Activated T-helper 1 cell treated with anti-CD3 and anti-CD28 coated beads, Interleukin-12 subunit alpha, Interleukin-12 subunit beta, Interleukin-2, Interleukin-4 antibody, amounts not matched to agents 30 ng/mL and 10 ng/mL and 1 ng/mL, durations not matched to agents 14 hours and 24 hours and 36 hours (primary cell): Measurements from ENCODE around the gene ZFP62. TPM values are rescaled to one million over a fixed set of nuclear protein-coding genes. Genes with fewer than 3 reads are reported as not detected.

ENCODE experiments used
- DNase-seq: peaks from one replicate; pipeline ENCODE4 v3.0.0; 2021; ENCODE audit warnings: low spot score
- H3K27ac Mint-ChIP-seq: one replicate; pipeline ENCODE4 v1.8.0; 2021; ENCODE audit warnings: mild to moderate bottlenecking, mixed read lengths
- H3K27me3 Mint-ChIP-seq: one replicate; pipeline ENCODE4 v1.8.0; 2022; ENCODE audit warnings: mild to moderate bottlenecking, moderate library complexity, mixed read lengths; ENCODE audit not compliant: insufficient read depth
- H3K36me3 Mint-ChIP-seq: one replicate; pipeline ENCODE4 v1.8.0; 2021; ENCODE audit warnings: low read depth, mixed read lengths
- H3K4me1 Mint-ChIP-seq: one replicate; pipeline ENCODE4 v1.8.0; 2021; ENCODE audit warnings: low read depth, mixed read lengths
- H3K4me3 Mint-ChIP-seq: one replicate; pipeline ENCODE4 v1.8.0; 2021; ENCODE audit warnings: mild to moderate bottlenecking, moderate library complexity, mixed read lengths
- H3K9me3 Mint-ChIP-seq: one replicate; pipeline ENCODE4 v1.8.0; 2021; ENCODE audit warnings: mixed read lengths
- intact Hi-C: fragments of 100-400 bp; cut with micrococcal nuclease; formaldehyde crosslinking; loops from one replicate; pipeline ENCODE4 v1.15.1; 2024
- total RNA-seq: library from RNA; stranded (reverse); gene quantifications from 2 replicates; pipeline ENCODE4 v1.2.3, GENCODE V29; 2022

ZFP62 gene
- total RNA-seq, 1 donor from 2014 or later = 28.5 TPM

- intact Hi-C loops = loop anchor here (1.0 to 10.0 kb wide), 9 partner anchors 7 to 517 kb away; partner anchors contain the start of genes MAPK9, MGAT1, RACK1 and TRIM41
- Mint-ChIP-seq H3K27ac (peak overlapping the region; percentile 99), H3K36me3 (peaks cover 21% of the 10 kb centered on the region), H3K4me3 (peak overlapping the region; percentile 84), H3K4me1 (peaks cover 81% of the 10 kb centered on the region), H3K27me3 (no peaks in the 10 kb centered on the region), H3K9me3 (no peaks in the 10 kb centered on the region)
- peak; percentile 89 for DNase-seq
Observed at GRCh38 chr5:180809403-180810209, 51.5 kb downstream of the ZFP62 start.

- H3K9me3 Mint-ChIP-seq = no peaks in the 10 kb centered on the region
- H3K4me1 Mint-ChIP-seq = peaks cover 81% of the 10 kb centered on the region
- H3K27ac Mint-ChIP-seq = peak overlapping the region; percentile 99
- intact Hi-C loops = loop anchor here (5.0 to 10.0 kb wide), 2 partner anchors 376 to 434 kb away; partner anchors contain the start of gene RACK1
- no peaks in the 10 kb centered on the region for H3K27me3 Mint-ChIP-seq
- H3K4me3 Mint-ChIP-seq = peak overlapping the region; percentile 84
- DNase-seq = no peak
- H3K36me3 Mint-ChIP-seq = peaks cover 21% of the 10 kb centered on the region
Observed at GRCh38 chr5:180808461-180809000, 52.5 kb downstream of the ZFP62 start.

GRCh38 chr5:180807654-180808414 is 53.2 kb downstream of the ZFP62 start:
- intact Hi-C loops = loop anchor here (5.0 to 10.0 kb wide), 2 partner anchors 377 to 434 kb away; partner anchors contain the start of gene RACK1
- peaks cover 74% of the 10 kb centered on the region for H3K4me1 Mint-ChIP-seq
- H3K36me3 Mint-ChIP-seq = peaks cover 21% of the 10 kb centered on the region
- peak overlapping the region; percentile 84 for H3K4me3 Mint-ChIP-seq
- peak overlapping the region; percentile 99 for H3K27ac Mint-ChIP-seq
- H3K9me3 Mint-ChIP-seq = no peaks in the 10 kb centered on the region
- DNase-seq = no peak
- no peaks in the 10 kb centered on the region for H3K27me3 Mint-ChIP-seq

- Mint-ChIP-seq H3K27ac (peak overlapping the region; percentile 99), H3K9me3 (no peaks in the 10 kb centered on the region), H3K4me1 (peaks cover 71% of the 10 kb centered on the region), H3K27me3 (no peaks in the 10 kb centered on the region), H3K36me3 (peaks cover 21% of the 10 kb centered on the region), H3K4me3 (peak overlapping the region; percentile 84)
- DNase-seq = no peak
- intact Hi-C loops = loop anchor here (5.0 to 10.0 kb wide), 2 partner anchors 378 to 435 kb away; partner anchors contain the start of gene RACK1
Observed at GRCh38 chr5:180807046-180807445, 54.0 kb downstream of the ZFP62 start.

GRCh38 chr5:180806351-180807011 is 54.6 kb downstream of the ZFP62 start:
- peak overlapping the region; percentile 84 for H3K4me3 Mint-ChIP-seq
- intact Hi-C loops = loop anchor here (5.0 to 10.0 kb wide), 2 partner anchors 378 to 436 kb away; partner anchors contain the start of gene RACK1
- peaks cover 25% of the 10 kb centered on the region for H3K36me3 Mint-ChIP-seq
- H3K27ac Mint-ChIP-seq = peak overlapping the region; percentile 99
- DNase-seq = no peak
- H3K27me3 Mint-ChIP-seq = no peaks in the 10 kb centered on the region
- H3K4me1 Mint-ChIP-seq = peaks cover 70% of the 10 kb centered on the region
- H3K9me3 Mint-ChIP-seq = no peaks in the 10 kb centered on the region

- no peaks in the 10 kb centered on the region for H3K9me3 Mint-ChIP-seq
- intact Hi-C loops = loop anchor here (1.0 to 10.0 kb wide), 3 partner anchors 56 to 381 kb away; no protein-coding TSS in a partner anchor
- peak overlapping the region; percentile 96 for H3K27ac Mint-ChIP-seq
- H3K36me3 Mint-ChIP-seq = peaks cover 38% of the 10 kb centered on the region
- no peaks in the 10 kb centered on the region for H3K27me3 Mint-ChIP-seq
- peak overlapping the region; percentile 84 for H3K4me3 Mint-ChIP-seq
- peaks cover 82% of the 10 kb centered on the region for H3K4me1 Mint-ChIP-seq
- DNase-seq = no peak
Observed at GRCh38 chr5:180804129-180804618, 56.9 kb downstream of the ZFP62 start.

- intact Hi-C loops = loop anchor here (1.0 to 10.0 kb wide), 6 partner anchors 19 to 381 kb away; partner anchors contain the start of gene CNOT6
Observed at GRCh38 chr5:180803181-180804128, 57.6 kb downstream of the ZFP62 start.

GRCh38 chr5:180802325-180803180 is 58.5 kb downstream of the ZFP62 start, which contains the start of gene MGAT1:
MGAT1 (minus strand) TSS chr5:180802806; CDS start chr5:180792971, 9,835 bp downstream.
- Mint-ChIP-seq H3K36me3 (peaks cover 44% of the 10 kb centered on the region), H3K4me1 (peaks cover 82% of the 10 kb centered on the region), H3K9me3 (no peaks in the 10 kb centered on the region), H3K27ac (peak within 1 kb of the TSS; percentile 96), H3K4me3 (peak within 1 kb of the TSS; percentile 94), H3K27me3 (no peaks in the 10 kb centered on the region)
- intact Hi-C loops = loop anchor here (1.0 to 10.0 kb wide), 6 partner anchors 8 to 382 kb away; partner anchors contain the start of gene CNOT6
- DNase-seq = peak; percentile 72

More at GRCh38 chr5:180803181-180804128, 57.6 kb downstream of the ZFP62 start:
- peak; percentile 88 for DNase-seq
- Mint-ChIP-seq H3K4me3 (peak overlapping the region; percentile 84), H3K4me1 (peaks cover 82% of the 10 kb centered on the region), H3K27ac (peak overlapping the region; percentile 96), H3K36me3 (peaks cover 42% of the 10 kb centered on the region), H3K27me3 (no peaks in the 10 kb centered on the region), H3K9me3 (no peaks in the 10 kb centered on the region)

GRCh38 chr5:180801596-180802324 is 59.3 kb downstream of the ZFP62 start:
- H3K4me3 Mint-ChIP-seq = peak overlapping the region; percentile 94
- DNase-seq = no peak

More at GRCh38 chr5:180801596-180802324, 59.3 kb downstream of the ZFP62 start:
- intact Hi-C loops = loop anchor here (1.0 to 10.0 kb wide), 5 partner anchors 9 to 383 kb away; partner anchors contain the start of gene CNOT6
- H3K36me3 Mint-ChIP-seq = peaks cover 38% of the 10 kb centered on the region
- H3K27ac Mint-ChIP-seq = peak overlapping the region; percentile 89
- H3K9me3 Mint-ChIP-seq = no peaks in the 10 kb centered on the region
- H3K27me3 Mint-ChIP-seq = no peaks in the 10 kb centered on the region
- H3K4me1 Mint-ChIP-seq = peaks cover 78% of the 10 kb centered on the region
